Stimulated activated CD4-positive, alpha-beta T cell treated with anti-CD3 and anti-CD28 coated beads, Interleukin-2, amount 100 ng/mL, for 4 hours (primary cell): ENCODE data around the gene TBC1D7.
A peak's percentile ranks its signal among the peaks of the same experiment; 100 is the strongest.
"Not testable (repeated sequence)": the region's sequence is repeated elsewhere in the genome, so short reads cannot be mapped to it uniquely, and the experiment has no call there.

Source experiments
- DNase-seq: peaks from one replicate; pipeline ENCODE4 v3.0.0-alpha.2; 2020; ENCODE audit warnings: low read depth

TBC1D7 gene

GRCh38 chr6:13355999-13356785 is 27.9 kb upstream of the TBC1D7 start:
- no peak for DNase-seq

- no peak for DNase-seq
Measured at GRCh38 chr6:13355043-13355945, 27.0 kb upstream of the TBC1D7 start.

DNA sequence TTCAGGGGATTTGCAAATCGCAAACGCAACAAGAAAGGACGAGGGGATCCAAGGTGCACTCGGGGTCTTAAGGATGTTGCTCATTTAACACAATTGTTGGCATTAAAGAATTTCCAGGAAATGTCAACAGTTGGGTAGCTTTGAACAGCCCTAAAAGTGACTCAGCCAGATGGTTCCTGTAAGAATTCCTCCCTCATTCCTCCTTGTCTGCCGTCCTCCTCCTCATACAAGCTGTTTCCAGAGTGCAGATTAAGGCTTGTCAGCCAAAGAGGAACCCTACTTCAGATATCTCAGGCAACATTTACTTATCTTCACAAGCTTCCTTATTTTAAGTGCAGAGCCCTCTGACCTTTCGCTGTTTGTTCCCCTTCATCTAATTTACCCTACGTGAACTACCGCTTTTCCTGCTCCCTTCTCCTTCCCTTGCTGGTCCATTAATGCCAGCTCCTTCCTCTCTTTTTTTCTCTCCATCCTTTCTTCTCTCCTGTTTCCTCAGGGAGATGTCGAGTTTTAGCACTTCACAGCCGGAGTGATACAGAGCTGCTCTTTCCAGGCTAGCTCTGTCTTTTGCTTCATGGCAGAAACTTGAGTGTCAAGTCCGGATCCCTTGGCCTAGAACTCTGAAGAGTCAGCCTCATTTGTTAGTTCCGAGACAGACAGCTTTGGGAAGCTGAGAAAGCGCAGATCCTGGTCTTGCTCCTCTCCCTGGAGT is 26.1 kb upstream of the TBC1D7 start:
- DNase-seq = no peak

DNA sequence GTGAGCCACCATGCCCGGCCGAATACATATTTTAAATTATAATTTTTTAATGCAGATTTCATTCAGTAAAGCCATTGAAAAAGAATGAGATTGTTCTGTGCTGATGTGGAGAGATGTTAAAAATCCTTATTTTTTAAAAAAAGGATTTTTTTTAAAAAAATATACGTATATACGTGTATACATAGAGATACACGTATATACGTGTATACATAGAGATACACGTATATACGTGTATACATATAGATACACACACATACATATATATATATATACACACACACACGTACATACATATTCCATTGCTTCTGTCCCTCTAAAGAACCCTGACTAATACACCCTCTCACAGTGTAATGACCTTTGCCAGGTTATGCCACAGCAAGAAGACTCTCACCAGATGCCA is 23.8 kb upstream of the TBC1D7 start:
- DNase-seq = no peak

GRCh38 chr6:13351271-13351670 is 22.9 kb upstream of the TBC1D7 start:
- no peak for DNase-seq

DNA sequence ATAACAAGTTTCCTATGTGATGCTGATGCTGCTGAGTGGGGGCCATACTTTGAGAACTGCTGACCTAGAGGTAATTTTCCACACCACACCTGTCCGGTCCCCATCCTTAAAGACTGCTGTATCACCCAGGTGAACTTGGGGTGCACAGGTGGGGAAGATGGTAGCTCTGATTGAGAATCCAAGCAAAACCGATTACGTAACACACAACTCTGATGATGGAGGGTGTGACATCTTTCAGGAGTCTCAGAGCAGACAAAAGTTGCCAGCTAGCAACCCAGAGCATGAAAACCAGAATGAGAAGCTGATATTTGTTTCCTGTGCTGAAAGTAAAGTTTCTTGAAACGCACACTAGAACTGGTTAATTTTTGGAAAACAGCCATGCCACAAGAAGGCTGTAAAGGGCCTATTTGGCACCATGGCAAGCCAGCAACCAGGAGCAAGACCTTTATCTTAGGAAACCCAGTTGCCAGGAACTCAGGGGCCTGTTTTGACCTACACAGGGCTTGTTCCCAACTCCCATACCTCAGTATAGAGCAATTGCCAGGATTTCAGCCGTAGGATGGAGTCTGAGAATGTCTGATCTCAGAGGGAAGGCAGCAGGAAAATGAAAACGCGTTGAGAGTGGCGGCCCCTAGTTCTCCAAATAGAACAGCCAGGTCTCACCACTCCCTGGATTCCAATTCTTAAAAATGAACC is 21.6 kb upstream of the TBC1D7 start:
- DNase-seq = no peak

GRCh38 chr6:13348334-13349113 is 20.2 kb upstream of the TBC1D7 start:
- no peak for DNase-seq

DNA sequence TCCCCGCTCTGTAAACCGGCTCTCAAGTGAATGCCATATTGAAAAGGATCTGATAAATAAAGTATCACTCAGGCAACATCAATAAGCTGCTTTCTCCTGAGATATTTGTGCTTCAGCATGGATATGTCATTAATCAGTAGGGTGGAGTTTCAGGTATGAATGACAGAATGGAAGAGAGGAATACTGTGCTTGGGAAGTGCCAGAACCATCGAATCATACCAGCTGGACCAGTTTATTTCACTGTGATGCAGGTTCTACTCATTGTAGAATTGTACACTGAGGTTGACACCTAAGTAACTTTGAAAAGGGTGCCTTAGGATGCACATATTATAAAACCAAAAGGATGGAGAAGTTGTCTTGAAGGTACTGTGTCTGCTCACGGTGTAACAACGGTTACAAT is 17.9 kb upstream of the TBC1D7 start:
- no peak for DNase-seq

DNA sequence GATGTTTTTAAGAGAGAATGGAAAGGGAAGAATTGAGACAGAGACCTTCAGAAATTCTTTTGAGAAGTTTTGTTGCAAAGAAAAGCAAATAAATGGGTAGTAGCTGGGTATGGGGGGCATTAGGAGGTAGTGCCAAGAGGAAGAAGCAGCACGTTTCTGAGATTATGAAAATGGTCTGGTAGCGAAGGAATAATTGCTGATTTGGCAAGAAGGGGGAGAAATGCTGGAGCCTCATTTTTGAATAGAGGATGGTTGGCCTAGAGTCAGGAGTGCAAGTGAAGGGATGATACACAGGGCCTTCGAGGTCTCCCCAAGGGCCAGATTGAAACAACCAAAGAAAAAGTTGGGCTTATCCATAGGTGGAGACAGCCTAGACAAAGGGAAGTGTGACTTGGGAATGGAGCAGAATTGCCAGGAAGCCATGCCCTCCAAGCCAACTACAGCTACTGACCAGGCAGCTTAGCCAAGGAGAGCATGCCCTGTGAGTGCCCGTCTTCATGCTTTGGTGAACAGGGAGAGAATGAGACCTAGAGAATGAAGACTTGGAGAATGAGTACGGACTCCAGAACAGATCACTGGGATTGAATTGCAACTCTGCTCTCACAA is 14.2 kb upstream of the TBC1D7 start:
- no peak for DNase-seq

DNA sequence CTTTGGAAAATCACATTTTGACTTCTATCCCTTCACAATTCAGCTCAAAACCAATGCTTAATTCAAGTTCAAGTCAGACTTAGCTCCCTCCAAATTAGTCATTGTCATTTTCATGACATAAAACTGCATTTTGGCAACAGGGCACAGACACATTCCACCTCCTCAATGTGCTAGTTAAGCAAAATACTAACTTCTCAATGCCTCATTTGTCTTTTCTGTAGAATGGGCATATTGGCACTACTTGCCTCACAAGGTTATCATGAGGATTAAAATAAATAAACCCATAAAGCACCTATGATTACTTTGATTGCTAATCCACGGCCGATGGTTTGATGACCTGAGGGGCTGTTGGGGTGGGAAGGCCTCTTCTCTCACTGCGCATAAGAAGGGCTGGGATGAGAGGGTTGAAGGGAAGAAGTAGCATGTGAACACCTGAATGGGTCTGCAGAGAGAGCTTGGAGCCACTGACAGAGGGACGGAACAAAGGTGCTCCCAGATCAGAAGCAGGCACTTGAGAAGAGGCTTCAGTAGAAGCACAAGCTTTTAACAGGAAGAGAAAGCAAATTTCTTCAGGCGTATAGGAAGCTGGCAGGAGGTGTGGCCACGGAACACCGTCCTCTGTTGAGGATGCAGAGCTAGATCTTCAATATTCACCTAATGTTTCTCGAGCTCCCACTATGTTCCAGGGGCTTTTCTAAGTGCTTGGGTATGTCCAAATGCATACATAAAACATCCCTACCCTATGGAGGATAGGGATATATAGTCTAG is 11.7 kb upstream of the TBC1D7 start:
- no peak for DNase-seq

GRCh38 chr6:13338038-13338437 is 9.7 kb upstream of the TBC1D7 start:
- DNase-seq = no peak

- peak; percentile 68 for DNase-seq
Measured at GRCh38 chr6:13336553-13336952, 8.2 kb upstream of the TBC1D7 start.

DNA sequence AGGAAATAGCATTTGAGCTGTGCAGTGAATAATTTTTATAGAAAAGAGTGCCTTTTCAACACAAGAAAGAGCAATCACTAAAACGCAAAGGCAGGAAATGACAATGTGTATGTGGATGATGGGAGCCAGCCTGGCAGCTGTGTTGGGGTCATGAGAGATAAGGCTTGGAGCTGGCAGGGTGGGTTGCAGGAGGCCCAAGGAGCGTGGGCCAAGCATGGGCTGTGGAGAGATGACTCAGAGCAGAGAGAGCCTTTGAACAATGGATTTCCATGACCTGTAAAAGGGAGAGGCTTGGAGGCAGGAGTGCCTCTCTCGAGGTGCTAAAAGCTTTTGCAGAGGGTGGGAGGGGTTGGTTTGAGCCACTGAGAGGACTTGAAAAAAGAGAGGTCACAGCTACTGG is 6.6 kb upstream of the TBC1D7 start:
- no peak for DNase-seq

GRCh38 chr6:13332349-13332706 is 4.0 kb upstream of the TBC1D7 start:
- DNase-seq = no peak

DNA sequence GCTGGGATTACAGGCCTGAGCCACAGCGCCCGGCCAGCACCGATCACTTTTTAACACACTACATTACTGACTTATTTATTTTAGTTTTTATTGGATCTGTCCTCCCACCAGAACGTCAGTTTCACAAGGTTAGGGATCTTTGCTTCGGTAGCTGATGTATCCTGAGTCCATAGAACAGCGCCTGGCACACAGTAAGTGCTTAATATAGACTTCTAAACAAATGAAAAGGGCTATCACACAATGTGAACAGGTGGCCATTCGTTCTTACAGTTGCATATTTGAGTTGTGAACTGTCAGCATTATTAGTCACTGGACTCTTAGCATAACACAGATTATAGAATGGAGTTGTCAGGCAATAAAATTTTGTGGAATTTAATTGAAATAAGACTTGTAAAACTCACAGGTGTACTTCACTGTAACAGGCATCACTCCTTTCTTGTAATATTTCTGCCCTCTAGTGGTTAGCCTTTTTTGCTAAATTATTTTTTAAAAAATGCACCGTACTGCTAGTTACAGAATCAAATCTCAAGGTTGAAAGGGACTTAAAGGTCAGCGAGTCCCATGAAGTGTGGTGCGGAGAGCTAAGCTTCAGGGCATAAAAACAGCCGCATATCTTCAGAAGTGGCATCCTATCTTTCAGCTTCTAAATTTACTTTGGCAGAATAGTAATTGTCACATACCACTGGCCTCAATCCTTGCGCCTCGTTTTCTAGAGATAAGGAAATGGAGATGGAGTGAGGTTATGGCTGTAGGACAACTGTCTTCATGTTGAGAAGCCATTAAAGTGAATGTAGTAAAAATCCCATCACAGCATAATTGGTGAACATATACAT is 3.4 kb upstream of the TBC1D7 start:
- no peak for DNase-seq

- no peak for DNase-seq
Measured at GRCh38 chr6:13328875-13329183, 492 bp upstream of the TBC1D7 start.

DNA sequence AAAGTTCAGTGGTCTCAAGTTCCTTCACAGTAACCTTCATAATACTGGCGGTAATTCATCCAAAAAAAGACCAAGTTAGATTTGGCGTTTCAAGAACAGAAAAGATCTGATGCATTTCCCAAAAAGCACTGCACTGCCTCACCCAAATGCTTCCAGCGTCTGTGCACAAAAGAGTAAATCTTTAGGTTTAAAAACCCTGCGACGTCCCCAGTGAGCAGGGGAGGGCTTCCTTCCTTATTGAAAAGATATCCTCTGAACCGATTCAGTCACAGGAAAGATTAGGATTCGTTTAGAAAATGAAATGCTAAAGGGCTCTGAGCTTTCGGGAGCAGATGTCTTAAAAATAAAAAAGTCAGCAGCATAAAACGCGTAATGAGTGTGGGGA is 654 bp downstream of the TBC1D7 start:
- DNase-seq = no peak

- DNase-seq = not testable (repeated sequence)
Measured at GRCh38 chr6:13326031-13326586, 2.2 kb downstream of the TBC1D7 start.
